ENCODE measurements around the gene IFT27. TPM values are rescaled to one million over a fixed set of nuclear protein-coding genes. Genes with fewer than 3 reads are reported as not detected.
"Not testable (repeated sequence)": the region's sequence is repeated elsewhere in the genome, so short reads cannot be mapped to it uniquely, and the experiment has no call there.

IFT27 gene
- polyA plus RNA-seq, 3 donors, result 11.1 to 15.9 (median 15.6) TPM

DNA sequence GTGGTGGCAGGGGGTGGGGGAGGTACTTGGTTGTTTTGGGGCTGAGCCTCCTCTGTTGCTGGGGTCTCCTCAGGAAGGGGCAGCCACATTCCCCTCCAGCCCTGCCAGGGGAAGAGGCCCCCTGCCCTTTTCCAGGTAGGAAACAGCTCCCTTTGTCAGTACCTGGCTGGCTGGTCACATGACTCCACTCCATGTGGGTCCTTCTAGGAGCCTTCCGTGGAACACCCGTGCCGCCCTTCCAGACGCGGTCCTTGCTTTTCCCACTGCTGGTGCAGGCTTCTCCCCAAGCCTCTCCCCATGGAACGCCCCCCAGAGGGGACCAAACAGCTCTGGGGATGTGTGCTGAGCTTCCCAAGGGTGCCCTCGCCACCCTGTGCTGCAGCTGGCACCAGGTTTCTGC is 19.9 kb downstream of the IFT27 start:
- no peak overlapping the region for H3K27ac ChIP-seq (ENCODE audit: low read depth, low read length)
- 52 to 76% (median 58%) methylated on average over 7 of the region's 7 CpGs for WGBS, 3 donors

DNA sequence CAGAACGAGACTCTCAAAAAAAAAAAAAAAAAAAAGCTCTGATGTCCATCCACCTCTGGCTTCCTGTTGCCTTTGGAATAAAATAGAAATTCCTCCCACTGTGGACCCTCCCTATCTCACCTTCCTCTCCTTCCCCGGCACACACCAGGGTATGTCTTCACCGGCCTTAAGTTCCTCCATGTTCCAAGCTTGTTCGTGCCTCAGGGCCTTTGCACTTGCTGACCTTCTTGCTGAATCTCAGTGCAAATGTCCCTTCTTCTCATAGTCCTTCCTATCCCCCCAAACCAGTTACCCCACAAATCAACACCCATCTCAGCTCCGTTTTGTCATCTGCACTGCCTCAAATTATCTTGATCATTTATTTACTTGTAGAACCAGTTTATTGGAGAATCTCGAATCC is 20.6 kb downstream of the IFT27 start:
- 83 to 92% (median 83%) methylated on average over 6 of the region's 6 CpGs for WGBS, 3 donors
- no peak overlapping the region for H3K27ac ChIP-seq (ENCODE audit: low read depth, low read length)

DNA sequence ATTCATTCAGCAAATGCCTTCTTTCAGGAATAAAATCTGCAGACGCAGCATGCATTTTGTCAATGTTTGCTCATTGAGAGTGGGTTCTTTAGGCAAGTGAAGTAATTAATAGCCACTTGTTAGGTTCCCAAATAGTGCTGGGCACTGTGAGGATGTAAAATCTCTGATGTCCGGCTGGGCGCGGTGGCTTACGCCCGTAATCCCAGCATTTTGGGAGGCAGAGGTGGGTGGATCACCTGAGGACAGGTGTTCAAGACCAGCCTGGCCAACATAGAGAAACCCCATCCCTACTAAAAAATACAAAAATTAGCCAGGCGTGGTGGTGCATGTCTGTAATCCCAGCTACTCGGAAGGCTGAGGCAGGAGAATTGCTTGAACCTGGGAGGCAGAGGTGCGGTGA is 21.0 kb downstream of the IFT27 start:
- not testable (repeated sequence) for H3K27ac ChIP-seq (ENCODE audit: low read depth, low read length)
- WGBS, 3 donors, result 90 to 94% (median 92%) methylated on average over 9 of the region's 9 CpGs

DNA sequence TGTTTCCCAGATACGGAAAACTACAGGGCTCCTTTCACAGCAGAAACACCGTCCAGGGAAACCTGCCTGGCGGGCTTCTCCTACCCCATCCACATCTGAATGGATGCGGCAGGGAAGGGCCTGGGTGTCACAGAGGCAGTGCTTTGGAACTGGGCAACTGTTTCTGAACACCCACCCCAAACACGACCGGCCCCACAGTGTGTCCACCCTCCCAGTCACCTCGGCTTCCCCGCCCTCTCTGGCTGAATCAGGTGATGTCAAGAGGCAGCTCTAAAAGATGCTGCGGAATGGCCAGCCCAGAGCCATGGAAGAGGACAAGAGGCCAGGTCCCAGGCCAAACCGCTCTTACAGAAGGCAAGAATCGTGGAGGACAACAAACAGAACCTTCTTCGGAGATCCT is 22.0 kb downstream of the IFT27 start:
- WGBS, 3 donors, result 78 to 80% (median 78%) methylated on average over 12 of the region's 12 CpGs
- no peak overlapping the region for H3K27ac ChIP-seq (ENCODE audit: low read depth, low read length)

DNA sequence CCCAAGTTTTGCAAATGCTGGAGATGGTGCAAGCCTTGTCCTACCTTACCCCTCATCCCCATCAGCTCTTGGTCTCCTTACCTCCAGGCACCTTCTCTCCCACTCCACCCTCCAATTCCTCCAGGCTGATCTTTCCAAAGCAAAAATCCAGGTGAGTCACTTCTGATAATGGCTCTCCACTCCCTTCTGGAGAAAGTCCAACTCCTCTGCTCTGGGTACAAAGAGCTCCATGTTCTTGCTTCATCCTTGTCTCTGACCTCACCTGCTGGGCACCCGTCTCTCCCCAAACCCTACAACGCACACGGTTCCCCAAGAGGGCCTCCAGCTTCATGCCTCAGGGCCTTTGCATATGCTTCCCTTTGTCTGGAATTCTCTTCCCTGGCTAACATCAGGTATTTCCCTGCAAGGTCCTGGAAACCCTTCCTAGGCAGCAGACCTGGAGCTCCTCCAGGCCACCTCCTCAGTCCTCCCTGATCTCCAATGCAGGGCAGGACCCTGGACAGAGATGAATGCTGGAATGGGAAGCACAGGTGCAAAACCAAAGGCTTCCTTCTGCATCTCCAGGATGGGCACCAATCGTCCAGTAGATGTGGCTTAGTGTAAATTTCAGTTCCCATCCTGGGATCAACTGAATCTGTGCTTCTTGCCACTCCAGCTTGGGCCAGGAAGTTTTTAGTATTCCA is 22.7 kb downstream of the IFT27 start:
- WGBS, 3 donors, result 58 to 76% (median 63%) methylated on average over 4 of the region's 4 CpGs
- no peak overlapping the region for H3K27ac ChIP-seq (ENCODE audit: low read depth, low read length)

DNA sequence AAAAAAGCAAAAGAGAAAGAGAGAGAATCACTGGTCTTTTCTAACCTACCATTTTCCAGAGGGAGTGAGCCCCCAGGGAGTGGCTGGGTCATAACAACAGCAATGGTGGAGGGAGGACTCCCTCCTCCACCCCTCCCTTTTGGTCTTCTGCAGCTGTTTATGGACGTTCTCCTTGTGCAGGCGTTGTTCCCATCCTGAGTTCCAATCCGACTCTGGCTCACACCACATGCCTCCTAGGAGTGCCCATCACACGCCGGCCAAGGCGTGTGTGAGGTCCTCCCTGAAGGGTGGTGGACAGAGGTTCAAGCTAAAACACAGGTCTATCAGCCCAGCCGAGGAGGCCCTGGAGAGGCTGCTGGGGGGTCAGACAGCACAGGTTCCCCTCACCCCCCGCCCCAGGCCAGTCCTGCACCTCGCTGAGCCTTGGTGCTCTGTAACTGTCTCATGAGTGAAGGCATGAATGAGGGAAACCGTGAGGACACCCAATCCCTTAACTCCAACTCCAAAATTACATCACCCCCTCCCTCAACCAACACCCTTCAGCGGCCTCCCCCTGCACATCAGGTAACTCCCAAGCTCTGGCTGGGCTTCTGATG is 29.4 kb downstream of the IFT27 start:
- no peak overlapping the region for H3K27ac ChIP-seq (ENCODE audit: low read depth, low read length)
- 56 to 83% (median 61%) methylated on average over 11 of the region's 11 CpGs for WGBS, 3 donors

DNA sequence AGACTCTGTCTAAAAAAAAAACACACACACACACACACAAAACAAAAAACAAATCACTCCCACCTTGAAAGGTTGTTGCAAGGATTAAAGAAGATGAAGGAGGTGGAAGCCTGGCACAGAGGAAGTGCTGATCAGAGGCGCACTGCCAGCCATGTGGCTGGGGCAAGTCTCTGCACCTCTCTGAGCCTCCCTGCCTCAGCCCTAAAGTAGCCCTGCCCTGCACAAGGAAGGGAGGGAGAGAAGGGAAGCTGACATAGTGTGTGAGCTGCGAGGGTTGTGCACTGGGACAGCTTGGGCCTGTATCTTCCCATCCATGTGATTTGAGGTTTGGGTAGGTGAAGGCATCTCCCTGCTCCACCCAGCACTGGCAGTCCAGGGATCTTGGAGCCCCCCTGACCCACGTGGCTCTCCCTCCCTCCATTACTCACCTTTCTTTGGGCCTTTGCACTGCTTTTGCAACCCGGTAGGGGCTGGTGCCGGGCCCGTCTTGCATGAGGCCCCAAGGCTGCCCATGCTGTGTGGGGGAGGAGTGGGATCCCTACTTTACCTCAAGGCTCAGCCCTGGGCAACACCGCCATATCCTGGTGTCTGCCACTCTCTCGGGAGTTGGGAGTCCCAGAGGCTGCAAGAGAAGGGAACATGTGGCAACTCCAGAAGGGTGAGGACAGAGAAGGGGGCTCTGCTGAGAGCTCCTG is 30.5 kb downstream of the IFT27 start:
- WGBS, 3 donors, result 68 to 74% (median 69%) methylated on average over 8 of the region's 8 CpGs
- H3K27ac ChIP-seq (ENCODE audit: low read depth, low read length), result no peak overlapping the region

DNA sequence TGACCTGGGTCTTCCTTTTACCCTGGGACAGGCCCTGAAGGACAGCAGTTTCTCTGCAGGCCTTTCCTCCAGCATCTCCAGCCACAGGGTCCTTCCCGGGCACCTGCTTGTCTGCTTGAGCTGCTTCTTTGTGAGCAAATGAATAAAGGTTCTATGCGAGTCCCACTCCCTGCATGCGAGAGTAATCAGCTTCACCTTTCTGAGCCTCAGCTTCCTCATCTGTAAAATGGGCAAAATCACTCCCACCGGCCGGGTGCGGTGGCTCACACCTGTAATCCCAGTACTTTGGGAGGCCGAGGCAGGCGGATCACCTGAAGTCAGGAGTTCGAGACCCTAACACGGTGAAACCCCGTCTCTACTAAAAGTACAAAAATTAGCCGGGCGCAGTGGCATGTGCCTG is 31.1 kb downstream of the IFT27 start:
- 89 to 94% (median 93%) methylated on average over 13 of the region's 13 CpGs for WGBS, 3 donors
- H3K27ac ChIP-seq (ENCODE audit: low read depth, low read length), result no peak overlapping the region

DNA sequence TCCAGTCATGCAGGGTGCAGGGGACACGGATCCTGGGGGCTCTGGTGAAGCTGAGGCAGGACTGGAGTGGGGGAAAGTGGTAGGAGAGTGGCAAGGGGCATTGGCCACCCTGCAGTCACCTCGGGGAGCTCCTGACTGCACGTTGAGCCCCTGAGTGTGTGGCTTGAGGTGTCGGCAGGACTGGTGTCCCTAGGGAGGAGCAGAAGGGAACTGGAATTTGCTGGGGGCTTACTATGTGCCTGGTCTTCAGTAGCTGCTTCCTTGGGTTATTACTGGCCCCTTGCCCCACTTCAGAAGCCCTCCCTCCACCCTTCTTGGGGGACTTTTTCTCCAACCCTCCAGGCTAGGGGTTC is 31.5 kb downstream of the IFT27 start:
- WGBS, 3 donors, result 55 to 73% (median 72%) methylated on average over 4 of the region's 4 CpGs
- H3K27ac ChIP-seq (ENCODE audit: low read depth, low read length), result no peak overlapping the region

DNA sequence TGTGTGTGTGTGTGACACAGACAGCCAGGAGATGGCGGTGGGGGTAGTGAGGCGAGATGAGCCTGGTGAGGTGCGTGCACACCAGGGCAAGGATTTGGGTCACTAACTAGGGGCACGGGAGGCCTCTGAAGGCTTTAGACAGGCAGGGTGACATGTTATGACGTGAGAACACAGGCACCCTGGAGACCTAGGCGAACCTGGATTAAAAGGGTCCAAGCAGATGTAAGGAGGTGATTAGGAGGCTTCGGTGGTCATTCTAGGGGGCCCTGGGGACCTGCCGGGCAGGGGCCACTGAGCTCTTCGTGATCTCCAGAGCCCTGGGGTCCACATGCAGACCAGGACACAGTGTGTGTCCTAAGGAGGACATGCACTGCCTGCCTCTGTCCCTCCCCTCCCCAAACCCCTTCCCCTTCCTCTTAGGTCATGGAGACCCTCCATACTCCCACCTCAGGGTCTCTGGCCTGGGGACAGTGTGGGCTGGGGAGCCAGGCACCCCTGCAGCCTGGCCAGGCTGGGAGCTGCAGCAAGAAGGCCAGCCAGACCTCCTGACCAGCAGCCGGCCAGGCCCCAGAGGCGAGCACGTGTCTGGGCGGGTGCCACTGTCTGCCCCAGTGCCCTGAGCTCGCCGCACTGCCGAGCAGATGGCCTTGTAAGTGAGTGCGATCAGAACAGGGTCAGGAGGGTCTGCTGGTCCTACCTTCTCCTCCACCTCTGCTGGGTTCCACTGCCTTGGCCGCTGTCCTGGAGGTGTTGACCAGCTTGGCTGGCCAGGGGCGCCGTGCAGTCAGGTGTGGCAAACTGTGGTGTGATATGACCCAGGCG is 32.1 kb downstream of the IFT27 start:
- 77 to 80% (median 77%) methylated on average over 21 of the region's 21 CpGs for WGBS, 3 donors
- H3K27ac ChIP-seq (ENCODE audit: low read depth, low read length), result no peak overlapping the region

DNA sequence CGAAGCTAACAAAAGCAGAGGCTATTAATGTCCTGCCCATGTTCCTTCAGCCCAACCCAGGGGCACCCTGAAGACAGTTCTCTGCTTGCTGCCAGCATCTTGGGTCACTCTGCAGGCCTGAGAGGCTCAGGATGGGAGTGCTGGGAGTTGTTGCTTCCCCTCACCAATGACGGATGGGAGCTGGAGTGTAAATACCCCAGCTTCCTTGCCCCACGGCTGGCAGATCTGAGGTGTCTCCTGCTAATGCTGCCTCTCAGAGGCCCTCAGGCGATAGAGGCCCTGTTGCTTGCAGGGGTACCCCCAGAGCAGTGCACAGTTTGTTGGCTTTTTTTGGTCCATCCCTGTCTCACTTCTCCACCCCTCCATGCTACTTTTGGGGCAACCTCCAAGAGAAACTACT is 32.9 kb downstream of the IFT27 start:
- H3K27ac ChIP-seq (ENCODE audit: low read depth, low read length), result no peak overlapping the region
- WGBS, 3 donors, result 82 to 90% (median 82%) methylated on average over 4 of the region's 4 CpGs

DNA sequence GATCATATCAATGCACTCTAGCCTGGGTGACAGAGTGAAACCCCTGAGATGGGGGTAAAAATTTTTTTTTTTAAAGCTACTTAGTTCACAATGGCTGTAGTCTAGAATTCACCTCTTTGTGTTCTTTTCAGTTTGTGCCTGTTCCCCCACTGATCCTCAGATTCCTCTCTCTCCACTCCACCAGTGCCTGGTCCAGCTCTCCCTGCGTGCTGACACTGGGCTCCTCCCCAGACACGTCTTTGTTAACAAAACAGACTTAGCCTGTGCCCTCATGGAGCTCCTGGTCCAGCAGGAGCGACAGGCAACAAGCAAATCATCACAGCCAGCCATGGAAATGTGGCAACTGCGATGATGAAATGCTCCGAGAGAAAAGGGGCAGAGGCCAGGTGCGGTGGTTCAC is 34.0 kb downstream of the IFT27 start:
- H3K27ac ChIP-seq (ENCODE audit: low read depth, low read length), result no peak overlapping the region
- WGBS, 3 donors, result 41 to 59% (median 52%) methylated on average over 6 of the region's 6 CpGs

DNA sequence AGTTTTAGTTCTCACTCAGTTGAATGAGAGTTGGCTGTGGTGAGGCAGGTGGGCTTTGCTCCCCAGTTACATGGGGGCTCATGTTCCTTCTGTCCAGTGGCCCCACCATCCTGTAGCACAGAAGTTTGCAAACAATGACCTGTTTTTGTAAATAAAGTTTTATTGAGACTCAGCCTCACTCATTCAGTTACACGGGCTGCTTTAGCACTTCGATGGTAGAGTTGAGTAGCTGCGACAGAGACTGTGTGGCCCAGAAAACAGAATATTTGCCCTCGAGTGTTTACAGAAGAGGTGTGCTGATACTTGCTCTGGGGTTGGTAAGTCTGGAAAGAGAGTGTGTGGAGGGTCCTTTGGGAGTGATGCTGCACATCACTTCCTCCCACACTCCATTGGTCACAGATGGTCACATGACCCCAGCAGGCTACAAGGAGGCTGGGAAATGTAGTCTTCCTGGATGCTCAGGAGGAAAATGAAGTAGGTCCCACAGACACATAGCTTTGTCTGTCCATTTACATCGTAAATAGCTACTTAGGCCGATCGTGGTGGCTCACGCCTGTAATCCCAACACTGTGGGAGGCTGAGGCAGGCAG is 34.6 kb downstream of the IFT27 start:
- 79 to 88% (median 85%) methylated on average over 8 of the region's 8 CpGs for WGBS, 3 donors

DNA sequence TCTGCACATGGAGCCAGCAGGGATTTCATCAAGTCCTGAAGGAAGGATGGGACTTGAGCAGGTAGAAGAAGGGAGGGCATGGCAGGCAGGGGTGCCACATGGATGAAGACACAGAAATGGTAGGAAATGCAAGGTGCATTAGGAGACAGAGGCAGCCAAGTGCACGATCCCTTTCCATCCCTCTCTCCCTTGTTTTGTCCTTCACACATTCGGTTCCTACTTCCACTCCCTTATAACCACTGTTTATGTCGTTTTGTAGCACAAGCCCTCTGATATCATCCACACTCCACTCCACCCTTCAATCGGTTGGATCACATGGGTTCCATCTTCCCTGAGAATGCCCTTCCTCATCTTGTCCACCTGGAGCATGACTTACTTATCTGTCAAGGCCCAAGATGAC is 35.2 kb downstream of the IFT27 start:
- no peak overlapping the region for H3K27ac ChIP-seq (ENCODE audit: low read depth, low read length)
- 78 to 85% (median 81%) methylated on average over 4 of the region's 4 CpGs for WGBS, 3 donors

More for the DNA sequence above, 34.6 kb downstream of the IFT27 start:
- no peak overlapping the region for H3K27ac ChIP-seq (ENCODE audit: low read depth, low read length)

DNA sequence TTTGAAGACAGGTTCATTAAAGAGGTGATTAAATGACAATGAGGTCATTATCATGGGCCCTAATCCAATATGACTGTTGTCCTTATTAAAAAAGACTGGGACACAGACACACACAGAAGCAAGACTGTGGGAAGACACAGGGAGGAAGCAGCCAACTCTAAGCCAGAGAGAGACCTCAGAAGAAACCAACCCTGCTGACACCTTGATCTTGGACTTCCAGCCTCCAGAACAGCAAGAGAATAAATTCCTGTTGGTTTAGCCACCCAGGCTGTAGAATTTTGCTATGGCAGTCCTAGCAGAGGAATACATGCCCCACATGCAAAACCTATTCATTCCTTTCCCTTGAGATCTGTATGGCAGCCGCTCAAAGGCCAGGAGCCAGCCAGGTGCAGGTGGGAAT is 36.7 kb downstream of the IFT27 start:
- WGBS, 3 donors, result 77 to 87% (median 85%) methylated on average over 1 of the region's 1 CpG
- H3K27ac ChIP-seq (ENCODE audit: low read depth, low read length), result no peak overlapping the region

DNA sequence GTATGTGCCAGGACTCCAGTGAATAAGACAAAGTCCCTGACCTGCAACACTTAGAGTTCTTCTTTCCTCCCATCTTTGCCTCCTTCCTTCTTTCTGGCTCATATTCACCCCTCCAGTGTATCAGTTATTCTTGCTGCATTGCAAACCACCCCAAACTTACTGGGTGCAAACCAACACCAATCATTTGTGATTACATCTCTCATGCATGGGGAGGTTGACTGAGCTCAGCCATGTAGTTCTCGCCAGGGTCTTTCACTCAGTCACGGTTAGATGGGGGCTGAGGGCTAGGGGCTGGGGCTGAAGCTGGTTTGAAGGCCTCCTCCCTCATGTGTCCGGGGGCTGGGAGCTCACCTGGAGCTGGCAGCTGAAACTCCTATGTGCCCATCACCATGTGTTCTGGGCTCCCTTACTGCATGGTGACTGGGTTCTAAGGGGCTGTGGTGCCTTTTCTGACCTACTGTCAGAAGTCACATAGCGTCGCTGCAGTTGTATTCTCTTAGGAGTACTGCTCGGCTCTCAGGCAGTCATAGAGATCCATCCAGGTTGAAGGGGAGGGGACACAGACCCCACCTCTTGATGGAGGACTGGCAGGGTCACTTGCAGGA is 37.4 kb downstream of the IFT27 start:
- WGBS, 3 donors, result 87 to 92% (median 91%) methylated on average over 6 of the region's 6 CpGs

DNA sequence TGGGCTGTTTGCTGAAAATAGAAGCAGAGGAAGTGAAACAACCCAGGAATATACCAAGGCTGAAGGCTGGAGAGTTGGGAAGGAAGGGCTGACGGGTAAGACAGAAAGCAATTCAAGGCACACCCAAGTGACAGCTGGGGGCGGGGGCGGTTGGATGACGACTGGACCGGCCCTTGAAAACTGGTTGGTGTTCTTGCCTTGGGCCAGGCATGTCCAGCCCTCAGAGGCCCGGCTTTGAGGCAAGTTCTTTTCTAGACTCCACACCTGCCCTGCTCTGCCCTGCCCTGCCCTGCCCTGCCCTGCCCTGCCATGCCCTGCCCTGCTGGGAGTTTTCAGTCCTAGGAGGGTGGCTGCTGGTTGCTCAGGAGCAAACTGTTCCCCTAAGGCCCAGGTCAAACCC is 38.1 kb downstream of the IFT27 start:
- WGBS, 3 donors, result 29 to 47% (median 42%) methylated on average over 6 of the region's 6 CpGs
- no peak overlapping the region for H3K27ac ChIP-seq (ENCODE audit: low read depth, low read length)

More for the DNA sequence above, 37.4 kb downstream of the IFT27 start:
- H3K27ac ChIP-seq (ENCODE audit: low read depth, low read length), result no peak overlapping the region

DNA sequence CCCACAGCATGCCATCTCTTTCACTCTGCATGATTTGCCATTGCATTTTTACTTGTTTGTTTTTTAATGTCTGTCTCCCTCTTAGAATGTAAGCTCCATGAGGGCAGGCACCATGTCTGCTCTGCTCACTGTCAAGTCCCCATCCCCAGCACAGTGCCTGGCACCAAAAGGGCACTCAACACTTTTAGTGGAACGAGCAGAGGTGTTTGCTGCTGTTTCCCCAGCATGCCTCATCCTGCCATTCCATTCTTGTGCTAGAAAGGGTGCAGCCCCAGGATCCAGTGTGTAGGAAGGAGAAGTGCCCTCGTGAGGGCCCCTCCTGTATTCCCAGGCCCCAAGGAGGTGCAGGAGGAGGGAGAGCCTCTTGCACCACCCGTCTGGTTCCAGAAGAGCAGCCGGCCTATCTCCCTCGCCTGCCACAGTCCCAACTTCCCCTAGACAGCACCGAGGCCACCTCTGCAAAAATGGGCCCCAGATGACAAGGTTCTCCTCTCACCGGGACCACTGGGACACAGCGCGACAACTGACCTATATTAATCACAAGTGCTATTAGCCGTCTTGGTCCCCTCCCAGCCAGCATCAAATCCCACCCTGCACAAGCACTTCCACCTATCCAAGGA is 39.1 kb downstream of the IFT27 start:
- H3K27ac ChIP-seq (ENCODE audit: low read depth, low read length), result no peak overlapping the region
- WGBS, 3 donors, result 57 to 80% (median 63%) methylated on average over 10 of the region's 10 CpGs

All from adipose tissue (tissue), 3 donors.